M059J (cell line): ENCODE measurements around the gene SMIM41. TPM values are rescaled to one million over a fixed set of nuclear protein-coding genes. Genes with fewer than 3 reads are reported as not detected.

Experiments
- DNase-seq: peaks from one replicate; pipeline ENCODE4 v3.0.0-alpha.2; 2012; ENCODE audit warnings: low read depth
- total RNA-seq: library from RNA; depleted of rRNA; stranded (reverse); fragments of >200 nt; shearing (Covaris generic); gene quantifications from 2 replicates; pipeline ENCODE4 v1.2.3, GENCODE V29; 2014; rRNA removed

SMIM41 gene
- total RNA-seq, result not detected in 2 replicates

- DNase-seq, result no peak
Measured at GRCh38 chr12:52079576-52080402, at the start of gene SMIM41. Gene SMIM41 (plus strand): TSS chr12:52079704. CDS start chr12:52079780, 76 bp downstream.

GRCh38 chr12:52032446-52032803 lies 47.1 kb upstream of the SMIM41 start:
- peak; percentile 68 for DNase-seq

- DNase-seq, result peak; percentile 94
Measured at GRCh38 chr12:52032804-52033445, 46.6 kb upstream of the SMIM41 start.

GRCh38 chr12:52033446-52034140 lies 45.9 kb upstream of the SMIM41 start:
- DNase-seq, result no peak

GRCh38 chr12:52035190-52035589 lies 44.3 kb upstream of the SMIM41 start:
- DNase-seq, result no peak

GRCh38 chr12:52035926-52036325 lies 43.6 kb upstream of the SMIM41 start:
- no peak for DNase-seq

- peak; percentile 77 for DNase-seq
Measured at GRCh38 chr12:52036587-52037171, 42.8 kb upstream of the SMIM41 start.

GRCh38 chr12:52037248-52037861 lies 42.1 kb upstream of the SMIM41 start:
- DNase-seq, result peak; percentile 33

GRCh38 chr12:52038447-52038846 lies 41.1 kb upstream of the SMIM41 start:
- peak; percentile 18 for DNase-seq

- DNase-seq, result no peak
Measured at GRCh38 chr12:52041035-52041434, 38.5 kb upstream of the SMIM41 start.

- DNase-seq, result peak; percentile 43
Measured at GRCh38 chr12:52041695-52042123, 37.8 kb upstream of the SMIM41 start.

- DNase-seq, result no peak
Measured at GRCh38 chr12:52042706-52043385, 36.7 kb upstream of the SMIM41 start.

- DNase-seq, result peak; percentile 38
Measured at GRCh38 chr12:52043386-52044212, 35.9 kb upstream of the SMIM41 start.

GRCh38 chr12:52044292-52044983 lies 35.1 kb upstream of the SMIM41 start:
- DNase-seq, result peak; percentile 62

GRCh38 chr12:52045794-52046199 lies 33.7 kb upstream of the SMIM41 start:
- no peak for DNase-seq

GRCh38 chr12:52046859-52047258 lies 32.6 kb upstream of the SMIM41 start:
- DNase-seq, result no peak

- DNase-seq, result no peak
Measured at GRCh38 chr12:52049286-52049685, 30.2 kb upstream of the SMIM41 start.

- DNase-seq, result no peak
Measured at GRCh38 chr12:52049688-52050087, 29.8 kb upstream of the SMIM41 start.

GRCh38 chr12:52050116-52050757 lies 29.3 kb upstream of the SMIM41 start:
- no peak for DNase-seq
